ENCODE data around the gene ZNF324B.
"Not testable (repeated sequence)": the region's sequence is repeated elsewhere in the genome, so short reads cannot be mapped to it uniquely, and the experiment has no call there.

ZNF324B gene

DNA sequence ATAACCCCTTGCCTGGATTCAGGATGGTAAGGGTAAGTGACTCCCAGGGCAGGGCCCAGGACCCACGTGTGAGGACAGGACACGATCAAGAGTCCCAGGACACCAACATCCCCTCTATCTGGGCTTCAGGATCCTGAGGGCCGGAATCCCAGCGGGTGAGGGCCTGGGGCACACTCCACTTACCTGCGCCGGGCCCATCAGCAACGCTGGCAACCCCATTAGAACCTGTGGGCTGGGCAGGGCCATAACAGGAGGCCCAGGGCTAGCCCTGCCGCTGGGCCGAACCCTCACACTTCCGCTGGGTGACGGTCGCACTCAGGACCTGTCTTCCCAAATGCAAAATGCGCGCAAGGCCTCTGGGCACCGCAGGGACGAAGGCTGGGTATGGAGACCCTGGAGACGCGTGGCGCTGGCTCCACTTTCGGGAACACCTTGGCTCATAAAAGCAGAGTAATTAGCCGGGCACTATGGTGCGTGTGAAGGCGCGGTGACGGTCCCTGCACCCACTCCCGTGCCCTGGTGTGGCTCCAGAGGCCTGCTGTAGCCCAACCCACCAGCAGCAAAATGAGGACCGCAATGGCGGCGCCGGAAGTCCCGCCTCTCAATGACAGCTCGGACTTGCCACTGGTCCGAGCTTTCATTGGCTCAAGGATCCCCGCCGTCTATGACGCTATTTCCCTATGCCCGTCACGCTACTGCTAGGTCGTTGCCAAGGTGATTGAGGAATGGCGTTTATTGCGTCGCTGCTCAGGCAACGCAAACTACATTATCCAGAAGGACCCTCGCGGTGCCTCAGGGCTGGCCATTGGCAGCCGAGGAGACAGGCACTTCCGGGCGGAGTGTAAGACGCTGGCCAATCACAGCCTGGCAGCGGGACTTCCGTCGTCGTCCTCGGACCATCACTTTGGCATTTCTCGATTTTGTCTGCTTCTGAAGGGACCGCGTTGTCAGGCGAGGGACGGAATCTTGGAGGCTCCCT is 11.6 kb upstream of the ZNF324B start, which contains the start of gene ZNF132:
Gene ZNF132, minus strand, starts transcription at position 578 of the 979 bp plus-strand sequence. Its CDS starts 332 bp downstream, at position 246.
- peak; percentile 100 for DNase-seq (ENCODE audit: low read depth in 2 of 2)
- peak within 1 kb of the TSS; percentile 72 to 93 for H3K4me3 ChIP-seq (replicated peaks in 1 of 2; ENCODE audit: low read depth in 2 of 2, low read length in 2 of 2)
- TF ChIP-seq, protein P1, sequence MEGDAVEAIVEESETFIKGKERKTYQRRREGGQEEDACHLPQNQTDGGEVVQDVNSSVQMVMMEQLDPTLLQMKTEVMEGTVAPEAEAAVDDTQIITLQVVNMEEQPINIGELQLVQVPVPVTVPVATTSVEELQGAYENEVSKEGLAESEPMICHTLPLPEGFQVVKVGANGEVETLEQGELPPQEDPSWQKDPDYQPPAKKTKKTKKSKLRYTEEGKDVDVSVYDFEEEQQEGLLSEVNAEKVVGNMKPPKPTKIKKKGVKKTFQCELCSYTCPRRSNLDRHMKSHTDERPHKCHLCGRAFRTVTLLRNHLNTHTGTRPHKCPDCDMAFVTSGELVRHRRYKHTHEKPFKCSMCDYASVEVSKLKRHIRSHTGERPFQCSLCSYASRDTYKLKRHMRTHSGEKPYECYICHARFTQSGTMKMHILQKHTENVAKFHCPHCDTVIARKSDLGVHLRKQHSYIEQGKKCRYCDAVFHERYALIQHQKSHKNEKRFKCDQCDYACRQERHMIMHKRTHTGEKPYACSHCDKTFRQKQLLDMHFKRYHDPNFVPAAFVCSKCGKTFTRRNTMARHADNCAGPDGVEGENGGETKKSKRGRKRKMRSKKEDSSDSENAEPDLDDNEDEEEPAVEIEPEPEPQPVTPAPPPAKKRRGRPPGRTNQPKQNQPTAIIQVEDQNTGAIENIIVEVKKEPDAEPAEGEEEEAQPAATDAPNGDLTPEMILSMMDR (IDR thresholded peaks at IDR 0.05; ENCODE audit: low read depth, low read length) = no peak

DNA sequence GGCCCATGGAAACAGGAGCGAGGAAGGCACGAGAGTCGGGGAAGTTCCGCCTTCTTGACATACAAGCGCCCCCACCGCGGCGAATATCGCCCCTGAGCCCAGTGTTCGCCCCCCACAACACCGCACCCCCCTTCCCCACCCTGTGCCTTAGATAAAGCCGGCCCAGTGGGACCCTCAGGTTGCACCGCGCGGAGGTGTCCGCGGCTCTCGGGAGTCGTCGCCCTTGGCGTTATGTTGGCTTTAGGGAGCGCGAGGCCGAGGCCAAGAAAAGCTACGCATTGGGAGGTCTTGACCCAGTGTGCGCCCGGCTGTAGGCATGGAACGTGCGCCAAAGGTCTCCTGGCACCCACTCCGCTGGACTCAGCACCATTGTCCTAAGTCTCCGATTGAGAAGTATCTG is 10.9 kb upstream of the ZNF324B start:
- H3K4me3 ChIP-seq (replicated peaks in 1 of 2; ENCODE audit: low read depth in 2 of 2, low read length in 2 of 2) = peak overlapping the region; percentile 72 to 93
- DNase-seq (ENCODE audit: low read depth in 2 of 2) = no peak
- TF ChIP-seq, protein P1 (IDR thresholded peaks at IDR 0.05; ENCODE audit: low read depth, low read length) = no peak

DNA sequence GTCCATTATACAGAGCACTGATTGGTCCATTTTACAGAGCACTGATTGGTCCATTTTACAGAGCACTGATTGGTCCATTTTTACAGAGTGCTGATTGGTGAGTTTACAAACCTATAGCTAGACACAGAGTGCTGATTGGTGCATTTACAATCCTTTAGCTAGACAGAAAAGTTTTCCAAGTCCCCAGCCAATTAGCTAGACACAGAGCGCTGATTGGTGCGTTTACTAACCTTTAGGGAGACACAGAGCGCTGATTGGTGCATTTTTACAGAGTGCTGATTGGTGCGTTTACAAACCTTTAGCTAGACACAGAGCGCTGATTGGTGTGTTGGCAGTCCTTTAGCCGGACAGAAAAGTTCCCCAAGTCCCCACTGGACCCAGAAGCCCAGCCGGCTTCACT is 8.4 kb upstream of the ZNF324B start:
- not testable (repeated sequence) for DNase-seq (ENCODE audit: low read depth in 2 of 2); H3K4me3 ChIP-seq (replicated peaks in 1 of 2; ENCODE audit: low read depth in 2 of 2, low read length in 2 of 2)

DNA sequence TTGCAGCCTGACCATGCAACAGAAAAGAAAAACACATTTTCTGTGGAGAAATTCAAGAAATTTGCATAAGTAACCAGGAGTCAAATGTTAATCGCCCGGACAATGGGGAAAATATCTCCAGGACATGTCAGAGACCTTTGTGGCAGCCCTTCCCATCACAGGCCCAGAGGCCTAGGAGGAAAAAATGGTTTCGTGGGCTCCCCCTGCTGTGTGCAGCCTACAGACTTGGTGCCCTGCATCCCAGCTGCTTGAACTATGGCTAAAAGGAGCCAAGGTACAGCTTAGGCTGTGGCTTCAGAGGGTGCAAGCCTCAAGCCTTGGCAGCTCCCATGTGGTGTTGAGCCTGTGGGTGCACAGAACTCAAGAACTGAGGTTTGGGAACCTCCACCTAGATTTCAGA is 2.6 kb upstream of the ZNF324B start:
- H3K4me3 ChIP-seq (replicated peaks in 1 of 2; ENCODE audit: low read depth in 2 of 2, low read length in 2 of 2); DNase-seq (ENCODE audit: low read depth in 2 of 2): not testable (repeated sequence)

DNA sequence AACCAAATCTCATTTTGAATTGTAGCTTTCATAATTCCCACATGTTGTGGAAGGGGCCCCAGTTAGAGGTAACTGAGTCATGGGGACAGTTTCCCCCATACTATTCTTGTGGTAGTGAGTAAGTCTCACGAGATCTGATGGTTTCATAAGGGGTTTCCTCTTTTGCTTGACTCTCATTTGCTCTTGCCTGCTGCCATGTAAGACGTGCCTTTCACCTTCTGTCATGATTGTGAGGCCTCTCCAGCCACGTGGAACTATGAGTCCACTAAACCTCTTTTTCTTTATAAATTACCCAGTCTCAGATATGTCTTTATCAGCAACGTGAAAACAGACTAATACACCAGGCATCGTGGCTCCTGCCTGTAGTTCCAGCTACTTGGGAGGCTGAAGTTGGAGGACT is 1.4 kb upstream of the ZNF324B start:
- not testable (repeated sequence) for H3K4me3 ChIP-seq (replicated peaks in 1 of 2; ENCODE audit: low read depth in 2 of 2, low read length in 2 of 2); DNase-seq (ENCODE audit: low read depth in 2 of 2)

DNA sequence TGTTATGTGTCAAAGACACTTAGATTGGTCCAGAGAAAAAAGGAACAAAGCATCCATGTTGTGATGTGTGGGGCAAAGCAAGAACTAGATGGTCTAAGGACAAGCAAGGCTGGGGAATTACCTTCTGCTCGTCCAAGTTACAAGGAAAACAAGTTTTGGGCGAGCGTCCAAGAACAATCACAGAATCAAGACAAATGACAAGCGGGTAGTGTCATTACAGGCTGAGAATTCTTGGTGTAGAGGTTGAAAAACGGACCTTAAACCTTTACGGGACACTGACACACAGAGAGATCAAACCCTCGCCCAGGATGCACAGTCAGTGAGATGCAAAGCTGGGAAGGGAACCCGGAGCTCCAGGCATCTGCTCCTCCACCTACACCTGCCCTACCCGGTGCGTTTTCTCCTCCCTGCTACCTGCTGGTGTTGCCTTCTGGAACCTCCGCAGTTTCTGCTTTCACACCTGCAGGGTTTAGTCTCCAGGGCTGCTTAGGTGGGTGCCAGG is 515 bp upstream of the ZNF324B start:
- no peak for DNase-seq (ENCODE audit: low read depth in 2 of 2)
- peak overlapping the region; percentile 72 to 82 for H3K4me3 ChIP-seq (replicated peaks in 1 of 2; ENCODE audit: low read depth in 2 of 2, low read length in 2 of 2)
- TF ChIP-seq, protein P1 (IDR thresholded peaks at IDR 0.05; ENCODE audit: low read depth, low read length) = no peak

DNA sequence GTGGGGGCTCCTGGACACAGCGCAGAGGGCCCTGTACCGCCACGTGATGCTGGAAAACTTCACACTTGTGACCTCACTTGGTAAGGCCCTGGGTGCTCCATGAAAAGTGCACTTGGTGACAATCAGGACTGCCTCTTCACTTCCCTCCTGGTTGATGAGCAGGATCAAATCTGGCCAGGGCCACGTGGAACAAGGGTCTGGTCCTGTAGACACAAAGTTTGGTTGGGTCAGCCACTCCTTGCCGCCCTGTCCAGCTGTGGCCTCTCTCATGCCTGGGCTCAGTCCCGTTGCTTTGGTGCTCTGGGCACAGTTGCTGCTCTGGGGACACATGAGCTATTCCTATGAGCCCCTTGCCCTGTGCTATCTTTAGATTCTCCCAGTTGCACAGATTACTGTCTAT is 2.3 kb downstream of the ZNF324B start:
- TF ChIP-seq, protein P1 (IDR thresholded peaks at IDR 0.05; ENCODE audit: low read depth, low read length) = no peak
- H3K4me3 ChIP-seq (replicated peaks in 1 of 2; ENCODE audit: low read depth in 2 of 2, low read length in 2 of 2) = no peak overlapping the region
- no peak for DNase-seq (ENCODE audit: low read depth in 2 of 2)

DNA sequence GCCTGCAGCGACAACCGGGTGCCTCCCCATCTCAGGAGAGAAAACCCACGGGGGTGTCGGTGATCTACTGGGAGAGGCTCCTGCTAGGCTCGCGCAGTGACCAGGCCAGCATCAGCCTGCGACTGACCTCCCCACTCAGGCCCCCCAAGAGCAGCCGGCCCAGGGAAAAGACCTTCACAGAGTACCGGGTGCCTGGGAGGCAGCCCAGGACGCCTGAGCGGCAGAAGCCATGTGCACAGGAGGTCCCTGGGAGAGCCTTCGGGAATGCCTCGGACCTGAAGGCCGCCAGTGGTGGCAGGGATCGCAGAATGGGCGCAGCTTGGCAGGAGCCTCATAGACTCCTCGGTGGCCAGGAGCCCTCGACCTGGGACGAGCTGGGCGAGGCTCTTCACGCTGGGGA is 3.9 kb downstream of the ZNF324B start:
- no peak for DNase-seq (ENCODE audit: low read depth in 2 of 2)
- H3K4me3 ChIP-seq (replicated peaks in 1 of 2; ENCODE audit: low read depth in 2 of 2, low read length in 2 of 2) = no peak overlapping the region
- TF ChIP-seq, protein P1 (IDR thresholded peaks at IDR 0.05; ENCODE audit: low read depth, low read length) = no peak

All from cardiac fibroblast (primary cell).